ENCODE results near the gene HNRNPD.

GRCh38 chr4:82398263-82398662 is 24.5 kb upstream of the HNRNPD start:
- TF ChIP-seq POLR2A (IDR thresholded peaks at IDR 0.05) (no peak), EP300 (IDR thresholded peaks at IDR 0.05) (no peak)
- TF ChIP-seq, protein P1, sequence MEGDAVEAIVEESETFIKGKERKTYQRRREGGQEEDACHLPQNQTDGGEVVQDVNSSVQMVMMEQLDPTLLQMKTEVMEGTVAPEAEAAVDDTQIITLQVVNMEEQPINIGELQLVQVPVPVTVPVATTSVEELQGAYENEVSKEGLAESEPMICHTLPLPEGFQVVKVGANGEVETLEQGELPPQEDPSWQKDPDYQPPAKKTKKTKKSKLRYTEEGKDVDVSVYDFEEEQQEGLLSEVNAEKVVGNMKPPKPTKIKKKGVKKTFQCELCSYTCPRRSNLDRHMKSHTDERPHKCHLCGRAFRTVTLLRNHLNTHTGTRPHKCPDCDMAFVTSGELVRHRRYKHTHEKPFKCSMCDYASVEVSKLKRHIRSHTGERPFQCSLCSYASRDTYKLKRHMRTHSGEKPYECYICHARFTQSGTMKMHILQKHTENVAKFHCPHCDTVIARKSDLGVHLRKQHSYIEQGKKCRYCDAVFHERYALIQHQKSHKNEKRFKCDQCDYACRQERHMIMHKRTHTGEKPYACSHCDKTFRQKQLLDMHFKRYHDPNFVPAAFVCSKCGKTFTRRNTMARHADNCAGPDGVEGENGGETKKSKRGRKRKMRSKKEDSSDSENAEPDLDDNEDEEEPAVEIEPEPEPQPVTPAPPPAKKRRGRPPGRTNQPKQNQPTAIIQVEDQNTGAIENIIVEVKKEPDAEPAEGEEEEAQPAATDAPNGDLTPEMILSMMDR (IDR thresholded peaks at IDR 0.05) = no peak

Data from upper lobe of left lung (tissue), 4 donors.